ENCODE data around the gene GRIFIN. TPM values are rescaled to one million over a fixed set of nuclear protein-coding genes. Genes with fewer than 3 reads are reported as not detected.

GRIFIN gene
- total and polyA plus RNA-seq, 8 donors: not detected

- FAIRE-seq (no peak), ATAC-seq (no peak), DNase-seq (peak in 1 of 6 donors; percentile 48)
- intact Hi-C loops (cut with DNase I): no loop called here
- Histone ChIP-seq H3K9me3 (no peaks in the 10 kb centered on the region), H3K27ac (no peak overlapping the region), H3K4me3 (no peak overlapping the region), H3K36me3 (no peaks in the 10 kb centered on the region), H3K27me3 (no peaks in the 10 kb centered on the region), H3K4me1 (no peaks in the 10 kb centered on the region)
- WGBS, 2 donors: 82 to 85% methylated on average over 12 of the region's 12 CpGs
- no peak for TF ChIP-seq CTCF (IDR thresholded peaks at IDR 0.05)
Measured at GRCh38 chr7:2500701-2501100, 24.5 kb upstream of the GRIFIN start.

GRCh38 chr7:2499719-2500430, 23.7 kb upstream of the GRIFIN start:
- no peak for TF ChIP-seq CTCF (IDR thresholded peaks at IDR 0.05)
- Histone ChIP-seq H3K36me3 (no peaks in the 10 kb centered on the region), H3K4me1 (no peaks in the 10 kb centered on the region), H3K9me3 (no peaks in the 10 kb centered on the region), H3K27ac (no peak overlapping the region), H3K4me3 (no peak overlapping the region), H3K27me3 (no peaks in the 10 kb centered on the region)
- DNase-seq: peak in 1 of 6 donors; percentile 59
- WGBS, 2 donors: 85 to 86% methylated on average over 27 of the region's 27 CpGs
- no peak for ATAC-seq
- intact Hi-C loops (cut with DNase I): no loop called here
- FAIRE-seq: no peak

- intact Hi-C loops (cut with DNase I): no loop called here
- DNase-seq (peak in 1 of 6 donors; percentile 74), FAIRE-seq (no peak), ATAC-seq (no peak)
- H3K9me3 ChIP-seq: no peaks in the 10 kb centered on the region
- H3K27ac ChIP-seq: no peak overlapping the region
- no peak overlapping the region for H3K4me3 ChIP-seq
- H3K27me3 ChIP-seq: no peaks in the 10 kb centered on the region
- no peak for TF ChIP-seq CTCF (IDR thresholded peaks at IDR 0.05)
- WGBS, 2 donors: 81 to 86% methylated on average over 7 of the region's 7 CpGs
- H3K36me3 ChIP-seq: no peaks in the 10 kb centered on the region
- H3K4me1 ChIP-seq: no peaks in the 10 kb centered on the region
Measured at GRCh38 chr7:2499181-2499580, 23.0 kb upstream of the GRIFIN start.

- H3K9me3 ChIP-seq: no peaks in the 10 kb centered on the region
- no peak for TF ChIP-seq CTCF (IDR thresholded peaks at IDR 0.05)
- no peak overlapping the region for H3K27ac ChIP-seq
- H3K4me3 ChIP-seq: no peak overlapping the region
- DNase-seq (peak in 1 of 6 donors; percentile 62), ATAC-seq (no peak), FAIRE-seq (no peak)
- WGBS, 2 donors: 43 to 79% methylated on average over 6 of the region's 6 CpGs
- no peaks in the 10 kb centered on the region for H3K27me3 ChIP-seq
- H3K4me1 ChIP-seq: no peaks in the 10 kb centered on the region
- intact Hi-C loops (cut with DNase I): no loop called here
- H3K36me3 ChIP-seq: no peaks in the 10 kb centered on the region
Measured at GRCh38 chr7:2498708-2499107, 22.5 kb upstream of the GRIFIN start.
